Activated T-helper 1 cell treated with anti-CD3 and anti-CD28 coated beads, Interleukin-12 subunit alpha, Interleukin-12 subunit beta, Interleukin-2, Interleukin-4 antibody, amounts not matched to agents 30 ng/mL and 10 ng/mL and 1 ng/mL, durations not matched to agents 14 hours and 24 hours and 36 hours (primary cell): ENCODE data around the gene MED25. TPM values are rescaled to one million over a fixed set of nuclear protein-coding genes. Genes with fewer than 3 reads are reported as not detected.

ENCODE experiments used
- DNase-seq: peaks from one replicate; pipeline ENCODE4 v3.0.0; 2021; ENCODE audit warnings: low spot score
- H3K27ac Mint-ChIP-seq: one replicate; pipeline ENCODE4 v1.8.0; 2021; ENCODE audit warnings: mild to moderate bottlenecking, mixed read lengths
- H3K27me3 Mint-ChIP-seq: one replicate; pipeline ENCODE4 v1.8.0; 2022; ENCODE audit warnings: mild to moderate bottlenecking, moderate library complexity, mixed read lengths; ENCODE audit not compliant: insufficient read depth
- H3K36me3 Mint-ChIP-seq: one replicate; pipeline ENCODE4 v1.8.0; 2021; ENCODE audit warnings: low read depth, mixed read lengths
- H3K4me1 Mint-ChIP-seq: one replicate; pipeline ENCODE4 v1.8.0; 2021; ENCODE audit warnings: low read depth, mixed read lengths
- H3K4me3 Mint-ChIP-seq: one replicate; pipeline ENCODE4 v1.8.0; 2021; ENCODE audit warnings: mild to moderate bottlenecking, moderate library complexity, mixed read lengths
- H3K9me3 Mint-ChIP-seq: one replicate; pipeline ENCODE4 v1.8.0; 2021; ENCODE audit warnings: mixed read lengths
- intact Hi-C: fragments of 100-400 bp; cut with micrococcal nuclease; formaldehyde crosslinking; loops from one replicate; pipeline ENCODE4 v1.15.1; 2024
- total RNA-seq: library from RNA; stranded (reverse); gene quantifications from 2 replicates; pipeline ENCODE4 v1.2.3, GENCODE V29; 2022

MED25 gene
- total RNA-seq, 1 donor from 2014 or later = 54.2 TPM

GRCh38 chr19:49861541-49862378 is 43.7 kb downstream of the MED25 start:
- Mint-ChIP-seq H3K4me3 (no peak overlapping the region), H3K36me3 (peaks cover 31% of the 10 kb centered on the region), H3K4me1 (peaks cover 17% of the 10 kb centered on the region)

DNA sequence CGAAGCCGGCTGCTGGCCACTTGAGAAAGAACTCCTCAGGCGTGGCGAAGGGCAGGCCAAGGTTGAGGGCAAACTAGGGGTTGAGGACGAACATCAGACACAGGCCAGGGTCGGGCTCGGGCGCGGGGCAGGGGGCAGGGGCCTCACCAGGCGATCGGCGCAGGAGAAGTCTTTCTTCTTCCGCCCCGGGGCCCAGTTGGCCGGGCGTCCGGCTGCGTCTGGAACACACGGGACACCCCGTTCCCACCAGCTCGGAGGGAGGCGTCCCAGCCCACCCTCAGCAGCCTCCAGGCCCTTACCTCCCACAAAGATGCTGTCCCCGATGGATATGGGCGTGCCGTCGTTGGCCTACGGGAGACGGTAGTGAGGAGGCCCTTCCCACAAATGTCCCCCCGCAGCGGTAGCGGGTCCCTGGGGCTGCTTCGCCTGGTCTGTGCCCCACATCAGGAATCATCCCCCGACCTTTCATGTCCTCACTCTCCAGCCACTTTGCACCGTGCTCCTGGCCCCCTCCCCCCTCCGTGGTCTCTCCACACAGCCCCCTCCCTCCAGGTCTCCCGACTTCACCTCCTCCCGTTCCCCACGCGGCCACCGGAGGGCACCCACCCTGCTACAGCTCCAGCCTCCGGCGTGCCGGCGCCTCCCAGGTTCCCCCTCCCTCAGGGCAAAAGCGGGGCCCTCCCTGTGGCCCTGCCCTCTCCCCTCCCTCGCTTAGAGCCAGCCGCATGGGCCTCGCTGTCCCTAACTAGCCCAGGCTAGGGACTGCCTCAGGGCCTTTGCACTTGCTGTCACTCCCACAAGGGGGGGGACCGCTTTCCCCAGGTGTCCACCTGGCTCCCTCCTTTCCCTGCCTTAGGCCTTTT is 44.5 kb downstream of the MED25 start:
- Mint-ChIP-seq H3K36me3 (peaks cover 32% of the 10 kb centered on the region), H3K27ac (no peak overlapping the region), H3K9me3 (no peaks in the 10 kb centered on the region), H3K27me3 (no peaks in the 10 kb centered on the region), H3K4me3 (peak overlapping the region; percentile 4), H3K4me1 (peaks cover 20% of the 10 kb centered on the region)
- intact Hi-C loops = no loop called here
- DNase-seq = no peak

More at GRCh38 chr19:49861541-49862378, 43.7 kb downstream of the MED25 start:
- DNase-seq = no peak
- no peaks in the 10 kb centered on the region for H3K27me3 Mint-ChIP-seq
- no peak overlapping the region for H3K27ac Mint-ChIP-seq
- no peaks in the 10 kb centered on the region for H3K9me3 Mint-ChIP-seq
- intact Hi-C loops = no loop called here

DNA sequence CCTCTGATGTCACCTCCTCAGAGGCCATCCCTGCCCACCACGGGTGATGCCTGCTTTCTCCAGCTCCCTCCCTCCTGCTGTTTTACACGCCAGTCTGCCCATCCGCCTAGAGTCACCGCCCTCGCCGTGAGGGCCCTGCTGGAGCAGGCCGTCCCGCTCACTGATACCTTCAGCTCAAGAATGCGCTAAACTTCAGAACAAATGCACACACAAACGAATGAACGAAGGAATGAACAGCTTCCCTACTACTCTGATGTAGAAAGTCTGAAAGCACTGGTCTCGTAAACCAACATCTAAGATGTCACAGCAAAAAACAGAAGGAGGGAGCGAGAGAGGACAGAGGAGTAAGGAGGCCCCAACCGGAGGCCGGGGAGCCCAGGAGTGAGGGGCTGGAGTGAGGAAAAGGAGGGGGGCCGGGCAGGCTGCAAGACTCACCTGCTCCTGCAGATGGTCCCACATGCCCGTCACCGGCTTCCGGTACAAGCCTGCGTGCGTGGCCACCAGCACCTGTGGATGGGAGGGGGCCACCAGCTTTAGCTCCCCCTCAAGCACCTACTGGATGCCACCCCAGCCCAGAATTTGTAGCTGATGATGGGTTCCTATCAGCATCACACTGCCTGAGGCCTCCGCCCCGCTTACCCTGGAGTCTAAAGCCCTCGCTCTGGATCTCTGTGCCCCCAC is 45.3 kb downstream of the MED25 start:
- Mint-ChIP-seq H3K4me1 (peaks cover 20% of the 10 kb centered on the region), H3K36me3 (peaks cover 32% of the 10 kb centered on the region), H3K27ac (peak overlapping the region; percentile 27), H3K4me3 (peak overlapping the region; percentile 4), H3K9me3 (no peaks in the 10 kb centered on the region), H3K27me3 (no peaks in the 10 kb centered on the region)
- DNase-seq = no peak
- intact Hi-C loops = no loop called here

DNA sequence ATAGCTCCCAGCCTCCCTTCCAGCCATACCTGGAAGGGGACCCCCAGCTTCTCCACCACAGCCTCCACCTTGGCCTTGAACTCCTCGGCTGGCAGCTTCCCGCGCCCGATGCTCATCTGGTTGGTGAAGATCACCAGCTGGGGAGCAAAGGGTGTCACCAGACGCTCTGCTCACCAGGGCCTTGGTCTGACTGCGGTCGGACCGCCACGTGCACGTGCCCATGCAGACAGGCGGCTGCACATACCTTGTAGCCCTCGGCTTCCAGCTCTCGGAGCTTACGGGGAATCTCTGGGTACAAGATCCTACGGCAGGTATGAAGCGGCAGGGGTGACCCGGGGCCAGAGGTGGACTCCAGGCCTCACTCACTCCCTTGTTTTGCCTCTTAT is 45.8 kb downstream of the MED25 start:
- Mint-ChIP-seq H3K27ac (no peak overlapping the region), H3K36me3 (peaks cover 32% of the 10 kb centered on the region), H3K4me3 (no peak overlapping the region), H3K9me3 (no peaks in the 10 kb centered on the region), H3K4me1 (peaks cover 20% of the 10 kb centered on the region), H3K27me3 (no peaks in the 10 kb centered on the region)
- intact Hi-C loops = no loop called here
- no peak for DNase-seq

DNA sequence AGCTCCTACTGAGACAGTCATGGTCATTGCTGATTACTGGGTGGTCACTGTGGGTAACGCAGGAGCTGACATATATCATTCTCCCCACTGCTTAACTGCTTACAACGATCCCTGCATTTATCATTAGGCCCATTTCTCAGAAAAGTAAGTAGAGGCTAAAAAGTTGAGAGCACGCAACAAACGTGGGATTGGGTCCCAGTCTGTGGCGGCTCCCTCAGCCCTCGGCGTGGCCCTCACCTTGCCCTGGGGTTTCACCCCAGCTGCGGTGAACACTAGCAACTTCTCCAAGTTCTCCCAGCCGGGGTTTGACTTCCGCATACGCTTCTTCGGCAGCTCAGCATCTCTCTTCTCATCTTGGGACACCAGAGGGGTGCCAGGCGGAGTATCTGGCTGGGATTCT is 46.8 kb downstream of the MED25 start:
- H3K9me3 Mint-ChIP-seq = no peaks in the 10 kb centered on the region
- peaks cover 29% of the 10 kb centered on the region for H3K36me3 Mint-ChIP-seq
- peak overlapping the region; percentile 62 for H3K4me3 Mint-ChIP-seq
- H3K27ac Mint-ChIP-seq = no peak overlapping the region
- intact Hi-C loops = no loop called here
- no peak for DNase-seq
- no peaks in the 10 kb centered on the region for H3K27me3 Mint-ChIP-seq
- H3K4me1 Mint-ChIP-seq = peaks cover 20% of the 10 kb centered on the region

GRCh38 chr19:49866933-49867782 is 49.1 kb downstream of the MED25 start, which contains the start of gene PNKP:
TSS of gene PNKP (minus strand) at chr19:49867576. CDS start at chr19:49867204, 372 bp downstream.
- peak; percentile 84 for DNase-seq
- no peaks in the 10 kb centered on the region for H3K9me3 Mint-ChIP-seq
- H3K36me3 Mint-ChIP-seq = peaks cover 23% of the 10 kb centered on the region
- intact Hi-C loops = loop anchor here (1.0 kb wide), 4 partner anchors 49 to 277 kb away; partner anchors contain the start of genes ATF5, MED25, NUP62 and SCAF1
- no peak within 1 kb of the TSS for H3K4me3 Mint-ChIP-seq
- H3K4me1 Mint-ChIP-seq = peaks cover 35% of the 10 kb centered on the region
- H3K27me3 Mint-ChIP-seq = no peaks in the 10 kb centered on the region
- H3K27ac Mint-ChIP-seq = peak within 1 kb of the TSS; percentile 94

DNA sequence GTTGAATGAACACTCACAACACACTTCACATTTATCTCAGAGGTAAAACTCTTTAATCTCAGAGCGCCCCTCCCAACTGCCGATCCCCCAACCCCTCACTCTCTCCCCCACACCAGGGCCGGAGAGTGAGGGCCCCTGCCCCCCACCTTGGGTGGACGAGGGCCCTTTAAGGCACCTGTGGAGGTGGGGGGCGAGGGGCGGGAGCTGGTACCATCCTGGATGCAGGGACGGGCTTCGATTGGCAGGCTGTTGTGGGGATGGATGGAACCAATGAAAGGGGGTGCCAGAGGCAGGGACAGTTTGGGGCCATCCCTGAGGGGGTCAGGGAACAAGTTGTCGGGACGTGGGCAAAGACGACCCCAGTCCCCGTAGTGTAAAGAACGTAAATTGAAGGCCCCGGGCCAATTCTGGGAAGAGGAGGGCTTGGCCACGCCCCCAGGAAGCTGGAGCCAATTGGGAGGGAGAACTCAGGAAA is 51.0 kb downstream of the MED25 start:
- peak overlapping the region; percentile 94 for H3K27ac Mint-ChIP-seq
- no peaks in the 10 kb centered on the region for H3K27me3 Mint-ChIP-seq
- H3K4me1 Mint-ChIP-seq = peaks cover 36% of the 10 kb centered on the region
- intact Hi-C loops = loop anchor here (1.0 to 2.0 kb wide), 7 partner anchors 8 to 192 kb away; partner anchors contain the start of genes AKT1S1, FUZ, PRMT1 and TBC1D17
- H3K9me3 Mint-ChIP-seq = no peaks in the 10 kb centered on the region
- peaks cover 20% of the 10 kb centered on the region for H3K36me3 Mint-ChIP-seq
- DNase-seq = no peak
- no peak overlapping the region for H3K4me3 Mint-ChIP-seq

- no peaks in the 10 kb centered on the region for H3K27me3 Mint-ChIP-seq
- peak overlapping the region; percentile 95 for H3K27ac Mint-ChIP-seq
- peaks cover 16% of the 10 kb centered on the region for H3K36me3 Mint-ChIP-seq
- peaks cover 37% of the 10 kb centered on the region for H3K4me1 Mint-ChIP-seq
- DNase-seq = peak; percentile 92
- H3K4me3 Mint-ChIP-seq = no peak overlapping the region
- intact Hi-C loops = loop anchor here (1.0 to 2.0 kb wide), 7 partner anchors 8 to 193 kb away; partner anchors contain the start of genes AKT1S1, FUZ, PRMT1 and TBC1D17
- no peaks in the 10 kb centered on the region for H3K9me3 Mint-ChIP-seq
Measured at GRCh38 chr19:49869484-49870308, 51.6 kb downstream of the MED25 start.

DNA sequence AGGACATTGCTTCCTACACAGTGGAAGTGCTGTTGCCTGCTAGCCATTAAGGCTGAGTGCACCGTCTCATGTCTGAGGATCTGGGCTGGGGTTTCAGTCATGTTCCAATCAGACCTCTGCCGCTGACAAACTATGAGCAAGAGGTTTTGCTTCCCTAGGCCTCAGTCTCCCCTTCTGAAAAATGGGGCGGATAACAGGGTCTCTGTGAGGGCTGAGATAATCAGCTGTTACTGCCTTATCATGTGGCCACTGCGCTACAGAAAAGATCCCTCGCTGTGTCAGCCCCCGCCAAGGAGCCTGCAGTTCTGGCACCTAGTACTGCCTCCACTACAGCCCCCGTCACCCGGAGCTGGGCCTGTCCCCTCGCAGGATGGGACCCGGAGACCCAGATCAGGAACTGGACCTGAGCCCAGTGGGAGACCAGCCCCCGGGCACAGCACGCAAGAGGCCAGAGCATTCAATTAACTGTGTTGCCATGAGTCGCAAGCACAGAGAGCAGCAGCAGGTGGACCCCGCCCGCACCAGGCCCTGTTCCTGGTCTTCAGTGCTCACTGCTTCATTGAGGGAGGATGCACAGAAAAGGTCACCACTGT is 52.3 kb downstream of the MED25 start:
- peaks cover 10% of the 10 kb centered on the region for H3K36me3 Mint-ChIP-seq
- peaks cover 39% of the 10 kb centered on the region for H3K4me1 Mint-ChIP-seq
- H3K9me3 Mint-ChIP-seq = no peaks in the 10 kb centered on the region
- H3K4me3 Mint-ChIP-seq = no peak overlapping the region
- no peaks in the 10 kb centered on the region for H3K27me3 Mint-ChIP-seq
- intact Hi-C loops = no loop called here
- peak overlapping the region; percentile 95 for H3K27ac Mint-ChIP-seq
- DNase-seq = no peak

GRCh38 chr19:49871349-49871985 is 53.4 kb downstream of the MED25 start:
- H3K27ac Mint-ChIP-seq = peak overlapping the region; percentile 20
- intact Hi-C loops = no loop called here

More at GRCh38 chr19:49871349-49871985, 53.4 kb downstream of the MED25 start:
- H3K4me1 Mint-ChIP-seq = peaks cover 35% of the 10 kb centered on the region
- no peak for DNase-seq
- peak overlapping the region; percentile 32 for H3K4me3 Mint-ChIP-seq
- peaks cover 8% of the 10 kb centered on the region for H3K36me3 Mint-ChIP-seq
- H3K9me3 Mint-ChIP-seq = no peaks in the 10 kb centered on the region
- no peaks in the 10 kb centered on the region for H3K27me3 Mint-ChIP-seq
